Osteoblast (primary cell): ENCODE results near the gene SCAI. TPM values are rescaled to one million over a fixed set of nuclear protein-coding genes. Genes with fewer than 3 reads are reported as not detected.
"Not testable (repeated sequence)": the region's sequence is repeated elsewhere in the genome, so short reads cannot be mapped to it uniquely, and the experiment has no call there.

Experiments used
- DNase-seq: peaks from one replicate; pipeline ENCODE4 v3.0.0; 2011; ENCODE audit warnings: low spot score, mixed read lengths; ENCODE audit not compliant: insufficient read length; ENCODE audit errors: missing footprints
- H2AFZ ChIP-seq: 2 replicates; pipeline ENCODE4 v1.6.0; 2011; ENCODE audit warnings: mild to moderate bottlenecking, low read length
- H3K27ac ChIP-seq: 2 replicates; pipeline ENCODE4 v1.5.1; 2011; ENCODE audit warnings: mild to moderate bottlenecking, low read depth, low read length, moderate library complexity
- H3K27me3 ChIP-seq: 2 replicates; pipeline ENCODE4 v1.6.0; 2012; ENCODE audit warnings: mild to moderate bottlenecking, control low read depth, inconsistent platforms, low read length, moderate library complexity; ENCODE audit not compliant: insufficient read depth
- H3K36me3 ChIP-seq: 2 replicates; pipeline ENCODE4 v1.5.1; 2011; ENCODE audit warnings: mild to moderate bottlenecking, low read length, control low read depth, moderate library complexity; ENCODE audit not compliant: insufficient read depth
- H3K4me1 ChIP-seq: 2 replicates; pipeline ENCODE4 v1.5.1; 2011; ENCODE audit warnings: mild to moderate bottlenecking, low read length, control low read depth, moderate library complexity; ENCODE audit not compliant: insufficient read depth
- H3K4me2 ChIP-seq: 2 replicates; pipeline ENCODE4 v1.6.0; 2011; ENCODE audit warnings: mild to moderate bottlenecking, low read length; ENCODE audit not compliant: insufficient read depth
- H3K4me3 ChIP-seq: fragments of 200-600 bp; sonication (generic); 3 replicates; pipeline ENCODE4 v1.5.1; 2012; ENCODE audit warnings: mild to moderate bottlenecking, low read length, inconsistent platforms; ENCODE audit not compliant: insufficient read depth
- H3K79me2 ChIP-seq: 2 replicates; pipeline ENCODE4 v1.6.0; 2012; ENCODE audit warnings: mild to moderate bottlenecking, low read length, control low read depth, inconsistent platforms; ENCODE audit not compliant: insufficient read depth
- H3K9me3 ChIP-seq: 2 replicates; pipeline ENCODE4 v1.5.1; 2011; ENCODE audit warnings: low read depth, low read length, control low read depth
- H4K20me1 ChIP-seq: 2 replicates; pipeline ENCODE4 v1.6.0; 2012; ENCODE audit warnings: mild to moderate bottlenecking, low read length, control low read depth; ENCODE audit not compliant: insufficient read depth
- total RNA-seq: library from RNA; depleted of rRNA; stranded (reverse); fragments of >200 nt; gene quantifications from 2 replicates; pipeline ENCODE4 v1.2.3, GENCODE V29; 2012
- TF ChIP-seq, protein P1 (sequence below): IDR thresholded peaks from 2 replicates; pipeline ENCODE4 v1.5.1; 2011; ENCODE audit warnings: mild to moderate bottlenecking, low read depth, low read length, moderate library complexity; ENCODE audit errors: extremely low read depth

The SCAI gene
- total RNA-seq, 1 donor = 11.2 TPM

DNA sequence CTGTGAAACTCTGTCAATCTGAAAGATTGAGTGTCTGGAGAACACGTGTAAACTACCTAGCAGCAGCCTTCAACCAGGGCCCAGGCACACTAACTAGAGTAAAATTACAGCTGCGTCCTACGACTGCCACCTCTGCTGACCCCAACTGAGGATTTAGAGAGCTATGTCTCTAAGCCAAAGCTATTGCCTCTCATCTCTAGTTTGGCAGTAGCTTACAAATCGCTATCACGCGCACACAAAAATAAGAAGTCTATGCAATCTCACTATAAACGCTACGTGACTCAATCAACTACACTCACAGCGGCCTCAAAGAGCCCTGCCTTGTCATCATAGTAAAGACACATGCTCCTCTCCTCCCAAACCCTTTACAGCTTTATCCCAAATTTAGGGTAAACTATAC lies 37.5 kb upstream of the SCAI start:
- H2AFZ ChIP-seq = no peak overlapping the region
- H4K20me1 ChIP-seq = peaks cover 28% of the 10 kb centered on the region
- no peaks in the 10 kb centered on the region for H3K27me3 ChIP-seq
- peaks cover 14% of the 10 kb centered on the region for H3K4me1 ChIP-seq
- H3K36me3 ChIP-seq = no peaks in the 10 kb centered on the region
- no peak for DNase-seq
- no peak overlapping the region for H3K27ac ChIP-seq
- TF ChIP-seq, protein P1, sequence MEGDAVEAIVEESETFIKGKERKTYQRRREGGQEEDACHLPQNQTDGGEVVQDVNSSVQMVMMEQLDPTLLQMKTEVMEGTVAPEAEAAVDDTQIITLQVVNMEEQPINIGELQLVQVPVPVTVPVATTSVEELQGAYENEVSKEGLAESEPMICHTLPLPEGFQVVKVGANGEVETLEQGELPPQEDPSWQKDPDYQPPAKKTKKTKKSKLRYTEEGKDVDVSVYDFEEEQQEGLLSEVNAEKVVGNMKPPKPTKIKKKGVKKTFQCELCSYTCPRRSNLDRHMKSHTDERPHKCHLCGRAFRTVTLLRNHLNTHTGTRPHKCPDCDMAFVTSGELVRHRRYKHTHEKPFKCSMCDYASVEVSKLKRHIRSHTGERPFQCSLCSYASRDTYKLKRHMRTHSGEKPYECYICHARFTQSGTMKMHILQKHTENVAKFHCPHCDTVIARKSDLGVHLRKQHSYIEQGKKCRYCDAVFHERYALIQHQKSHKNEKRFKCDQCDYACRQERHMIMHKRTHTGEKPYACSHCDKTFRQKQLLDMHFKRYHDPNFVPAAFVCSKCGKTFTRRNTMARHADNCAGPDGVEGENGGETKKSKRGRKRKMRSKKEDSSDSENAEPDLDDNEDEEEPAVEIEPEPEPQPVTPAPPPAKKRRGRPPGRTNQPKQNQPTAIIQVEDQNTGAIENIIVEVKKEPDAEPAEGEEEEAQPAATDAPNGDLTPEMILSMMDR = no peak
- no peak overlapping the region for H3K4me3 ChIP-seq
- H3K9me3 ChIP-seq = no peaks in the 10 kb centered on the region
- peaks cover 98% of the 10 kb centered on the region for H3K79me2 ChIP-seq
- H3K4me2 ChIP-seq = no peak overlapping the region

- Histone ChIP-seq H3K79me2 (peaks cover 97% of the 10 kb centered on the region), H3K4me1 (peaks cover 14% of the 10 kb centered on the region), H4K20me1 (peaks cover 32% of the 10 kb centered on the region)
- not testable (repeated sequence) for H3K4me2 ChIP-seq, DNase-seq, H3K27ac ChIP-seq, H3K27me3 ChIP-seq, H2AFZ ChIP-seq, H3K4me3 ChIP-seq, H3K9me3 ChIP-seq, H3K36me3 ChIP-seq
Observed at GRCh38 chr9:125179776-125180175, 36.4 kb upstream of the SCAI start.

- Histone ChIP-seq H3K36me3 (no peaks in the 10 kb centered on the region), H3K4me1 (peaks cover 2% of the 10 kb centered on the region), H2AFZ (no peak overlapping the region), H3K4me3 (no peak overlapping the region), H3K27ac (no peak overlapping the region), H3K9me3 (no peaks in the 10 kb centered on the region), H4K20me1 (peaks cover 33% of the 10 kb centered on the region), H3K79me2 (peaks cover 97% of the 10 kb centered on the region), H3K4me2 (no peak overlapping the region), H3K27me3 (no peaks in the 10 kb centered on the region)
- TF ChIP-seq, protein P1 = no peak
- DNase-seq = no peak
Observed at GRCh38 chr9:125177888-125178287, 34.6 kb upstream of the SCAI start.

DNA sequence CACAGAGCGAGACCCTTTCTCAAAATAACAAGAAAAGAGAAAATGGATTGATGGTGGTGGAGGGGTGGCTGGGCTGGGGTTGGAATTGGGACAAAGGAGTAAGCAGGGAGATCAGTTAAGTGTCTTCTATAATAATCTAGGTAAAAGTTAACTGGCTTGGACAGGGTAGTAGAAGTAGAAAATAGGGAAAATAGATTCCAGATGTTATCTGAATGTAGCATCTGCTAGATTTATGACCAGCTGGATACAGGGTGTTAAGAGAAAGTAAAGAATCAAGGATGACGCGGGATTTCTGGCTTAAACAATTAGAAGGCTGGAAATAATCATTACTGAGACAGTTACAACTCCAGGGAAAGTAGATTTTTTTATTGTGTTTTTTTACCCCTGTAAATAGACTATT lies 33.3 kb upstream of the SCAI start:
- H2AFZ ChIP-seq = no peak overlapping the region
- no peak overlapping the region for H3K27ac ChIP-seq
- H3K4me1 ChIP-seq = peaks cover 4% of the 10 kb centered on the region
- no peaks in the 10 kb centered on the region for H3K9me3 ChIP-seq
- DNase-seq = peak; percentile 60
- no peaks in the 10 kb centered on the region for H3K36me3 ChIP-seq
- H4K20me1 ChIP-seq = peaks cover 32% of the 10 kb centered on the region
- H3K4me2 ChIP-seq = no peak overlapping the region
- H3K4me3 ChIP-seq = no peak overlapping the region
- H3K79me2 ChIP-seq = peaks cover 97% of the 10 kb centered on the region
- TF ChIP-seq, protein P1 = no peak
- no peaks in the 10 kb centered on the region for H3K27me3 ChIP-seq
